HG03354 (cell line): ENCODE results near the gene YRDC.

Experiments used
- ATAC-seq: cut with Tn5 transposase; IDR thresholded peaks from one replicate; pipeline ENCODE4 v1.9.1; 2021; ENCODE audit warnings: mild to moderate bottlenecking; ENCODE audit not compliant: unreplicated experiment, poor library complexity, severe bottlenecking

The YRDC gene

DNA sequence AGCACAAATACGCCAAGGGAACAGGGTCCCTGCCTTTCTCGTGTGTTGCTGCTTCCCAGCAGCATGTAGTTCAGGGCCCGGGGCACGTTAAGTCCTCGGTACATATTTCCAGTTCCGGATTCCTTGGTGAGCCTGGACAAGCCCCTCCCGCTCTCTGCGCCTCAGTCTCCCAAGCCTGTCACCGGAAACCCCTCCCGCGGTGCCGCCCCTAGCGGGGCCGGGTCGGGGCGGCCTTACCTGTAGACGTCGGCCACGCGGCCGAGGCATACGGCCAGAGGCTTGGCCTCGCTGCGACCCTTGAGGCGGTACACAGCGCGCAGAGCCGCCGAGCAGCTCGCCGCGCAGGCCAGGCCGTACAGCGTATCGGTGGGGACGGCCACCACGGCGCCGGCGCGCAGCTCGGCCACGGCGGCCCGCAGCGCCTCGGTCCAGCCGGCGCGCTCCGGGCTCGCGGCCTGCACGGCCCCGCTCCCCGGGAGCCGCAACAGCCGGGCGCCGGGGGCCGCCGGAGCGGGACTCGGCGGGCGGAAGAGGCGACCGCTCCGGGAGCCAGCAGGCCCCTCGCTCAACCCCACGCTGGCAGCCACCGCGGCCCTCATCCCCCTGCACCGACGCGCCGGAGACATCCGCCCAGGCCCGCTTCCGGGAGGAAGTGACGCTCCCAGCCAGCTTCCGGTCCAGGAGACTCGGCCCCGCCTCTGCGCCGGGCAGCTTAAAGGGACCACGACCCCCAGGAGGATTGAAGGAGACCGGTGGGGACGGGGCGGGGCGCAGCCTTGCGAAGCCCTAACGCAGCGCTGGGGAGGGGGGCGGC is at the start of gene YRDC, which contains the start of gene C1orf122:
Gene YRDC, minus strand, starts transcription at position 654 of the 814 bp plus-strand sequence. Its CDS starts 28 bp downstream, at position 626.
Gene C1orf122, plus strand, starts transcription at position 236 of the 814 bp plus-strand sequence. CDS start 615 bp downstream, outside the sequence.
- peak; percentile 93 for ATAC-seq

DNA sequence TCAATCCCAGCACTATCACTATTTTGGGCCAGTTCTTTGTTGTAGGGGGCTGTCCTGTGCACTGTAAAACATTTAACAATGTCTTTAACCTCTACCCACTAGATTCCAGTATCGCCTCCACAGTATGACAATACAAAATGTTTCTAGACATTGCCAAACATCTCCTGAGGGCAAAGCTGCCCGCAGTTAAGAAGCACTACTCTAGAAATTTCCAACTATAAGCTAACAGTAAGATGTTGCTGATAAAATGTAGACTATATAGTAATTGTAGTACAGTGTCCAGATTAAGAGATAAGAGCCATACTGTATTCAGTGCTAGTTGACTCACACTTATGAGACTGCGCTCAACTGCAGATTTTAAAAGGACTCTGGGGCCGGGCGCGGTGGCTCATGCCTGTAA is 46.4 kb upstream of the YRDC start:
- no peak for ATAC-seq

DNA sequence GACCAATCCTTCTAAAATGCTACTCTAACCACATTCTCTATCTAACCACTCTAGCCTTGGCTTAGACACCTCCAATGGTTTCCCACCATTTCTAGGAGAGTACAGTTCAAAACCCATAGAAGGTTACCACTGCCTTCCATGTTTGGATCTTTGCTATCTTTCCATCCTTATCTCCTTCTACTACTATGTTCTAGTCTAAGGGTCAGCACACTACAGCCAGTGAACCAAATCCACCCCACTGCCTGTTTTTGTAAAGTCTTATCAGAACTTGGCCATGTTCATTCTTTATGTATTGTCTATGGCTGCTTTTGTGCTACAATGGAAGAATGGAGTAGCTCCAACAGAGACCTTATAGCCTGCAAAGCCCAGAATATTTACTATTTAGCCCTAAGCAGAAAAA is 45.1 kb upstream of the YRDC start:
- ATAC-seq, result no peak

DNA sequence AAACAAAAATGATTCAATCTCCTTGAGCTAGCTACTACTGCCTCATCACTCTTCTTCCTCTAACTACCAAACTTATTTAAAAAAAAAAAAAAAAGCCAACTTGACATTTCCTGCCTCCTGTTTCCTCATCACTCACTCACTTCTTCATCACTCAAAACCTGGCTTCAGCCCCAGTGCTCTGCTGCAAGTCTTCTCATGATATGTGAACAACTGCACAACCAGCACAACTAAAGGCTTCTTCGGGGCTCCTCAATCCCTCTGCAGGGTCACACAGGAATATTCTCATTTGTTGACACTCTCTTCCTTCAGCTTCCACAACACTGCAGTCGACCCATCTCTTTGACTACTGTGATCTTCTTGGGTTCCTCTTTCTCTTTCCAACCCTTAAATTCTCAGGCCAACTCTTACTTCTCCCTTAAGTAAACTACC is 43.8 kb upstream of the YRDC start:
- no peak for ATAC-seq

DNA sequence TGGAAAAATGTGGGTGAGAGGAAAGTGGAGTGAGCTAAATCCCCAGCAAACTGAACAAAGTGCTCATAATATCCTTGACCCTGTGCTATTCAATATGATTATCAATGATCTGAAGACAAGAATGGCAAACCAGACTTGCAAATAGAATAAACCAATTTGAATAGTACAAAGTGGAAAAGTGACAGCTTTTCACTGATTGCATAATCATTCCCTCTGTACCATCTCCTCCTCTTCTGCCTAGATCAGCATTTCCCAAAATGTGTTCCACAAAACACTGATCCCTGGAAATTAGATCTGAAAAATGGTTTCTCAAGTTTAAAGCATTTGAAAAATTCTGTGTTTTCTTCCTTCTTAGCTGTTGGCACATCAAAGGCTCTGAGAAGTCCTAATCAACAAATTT is 43.3 kb upstream of the YRDC start:
- no peak for ATAC-seq

GRCh38 chr1:37850352-37850955 is 42.4 kb upstream of the YRDC start:
- ATAC-seq, result no peak

DNA sequence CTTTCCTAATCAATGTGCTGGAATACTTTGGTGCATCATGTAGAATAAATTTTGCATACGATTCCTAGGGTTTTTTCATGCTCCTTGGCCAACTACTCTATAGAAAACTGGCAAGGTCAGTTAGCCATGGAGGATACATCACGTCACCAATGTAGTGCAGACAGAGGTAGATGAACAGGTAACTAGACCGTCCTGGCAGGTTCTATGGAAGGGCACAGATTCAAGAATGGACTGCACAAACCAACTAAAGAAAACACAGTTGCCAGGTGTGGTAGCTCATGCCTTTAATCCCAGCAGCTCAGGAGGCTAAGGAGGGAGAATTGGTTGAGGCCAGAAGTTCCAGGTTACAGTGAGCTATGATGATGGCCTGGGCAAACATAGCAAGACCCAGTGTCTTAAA is 41.5 kb upstream of the YRDC start:
- no peak for ATAC-seq

- ATAC-seq, result no peak
These were observed 38.8 kb upstream of the YRDC start for GRCh38 chr1:37846647-37847339.

- ATAC-seq, result no peak
These were observed 37.8 kb upstream of the YRDC start for GRCh38 chr1:37845786-37846185.

DNA sequence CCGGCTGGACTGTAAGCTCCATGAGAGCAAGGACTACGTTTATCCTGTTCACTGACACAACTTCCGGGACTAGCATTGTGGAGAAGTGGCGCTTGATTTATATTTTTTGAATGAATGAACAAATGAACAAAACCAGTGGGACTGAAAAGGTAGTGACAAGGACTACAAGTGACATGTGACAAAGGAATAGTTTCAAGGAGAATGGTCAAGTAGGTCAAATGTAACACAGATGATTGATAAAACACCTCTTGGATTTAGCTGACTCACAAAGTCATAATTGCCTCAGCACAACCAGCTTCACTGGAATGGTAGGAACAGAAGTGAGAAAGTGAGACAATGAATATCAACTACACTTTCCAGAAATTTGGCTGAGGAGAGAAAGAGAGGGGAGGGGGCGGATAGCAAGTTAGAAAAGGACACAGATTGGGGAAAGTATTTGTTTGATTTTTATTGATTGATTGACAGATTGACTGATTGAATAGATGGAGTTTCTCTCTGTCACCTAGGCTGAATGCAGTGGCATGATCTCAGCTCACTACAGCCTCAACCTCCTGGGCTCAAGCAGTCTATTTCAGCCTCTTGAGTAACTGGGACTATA is 37.1 kb upstream of the YRDC start:
- ATAC-seq, result no peak

- no peak for ATAC-seq
These were observed 36.5 kb upstream of the YRDC start for GRCh38 chr1:37844536-37844935.

DNA sequence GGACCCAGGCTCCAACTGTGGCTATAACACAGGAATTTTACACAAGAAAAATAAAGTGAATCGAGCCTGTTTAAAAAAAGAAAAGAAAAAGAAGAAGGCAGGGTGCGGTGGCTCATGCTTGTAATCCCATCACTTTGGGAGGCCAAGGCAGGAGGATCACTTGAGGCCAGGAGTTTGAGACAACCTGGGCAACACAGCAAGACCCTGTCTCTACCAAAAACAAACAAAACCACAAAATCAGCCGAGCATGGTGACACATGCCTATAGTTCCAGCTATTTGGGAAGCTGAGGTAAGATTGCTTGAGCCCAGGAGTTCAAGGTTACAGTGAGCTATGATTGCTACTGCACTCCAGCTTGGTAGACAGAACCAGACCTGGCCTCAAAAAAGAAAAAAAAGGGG is 33.6 kb upstream of the YRDC start:
- ATAC-seq, result no peak

- ATAC-seq, result no peak
These were observed 32.7 kb upstream of the YRDC start for GRCh38 chr1:37840711-37841110.

- no peak for ATAC-seq
These were observed 31.7 kb upstream of the YRDC start for GRCh38 chr1:37839676-37840075.

- no peak for ATAC-seq
These were observed 28.8 kb upstream of the YRDC start for GRCh38 chr1:37836788-37837187.

GRCh38 chr1:37831809-37832208 is 23.8 kb upstream of the YRDC start:
- no peak for ATAC-seq

- no peak for ATAC-seq
These were observed 23.1 kb upstream of the YRDC start for GRCh38 chr1:37831109-37831508.

GRCh38 chr1:37828410-37829074 is 20.5 kb upstream of the YRDC start:
- no peak for ATAC-seq

- no peak for ATAC-seq
These were observed 17.5 kb upstream of the YRDC start for GRCh38 chr1:37825506-37825905.

DNA sequence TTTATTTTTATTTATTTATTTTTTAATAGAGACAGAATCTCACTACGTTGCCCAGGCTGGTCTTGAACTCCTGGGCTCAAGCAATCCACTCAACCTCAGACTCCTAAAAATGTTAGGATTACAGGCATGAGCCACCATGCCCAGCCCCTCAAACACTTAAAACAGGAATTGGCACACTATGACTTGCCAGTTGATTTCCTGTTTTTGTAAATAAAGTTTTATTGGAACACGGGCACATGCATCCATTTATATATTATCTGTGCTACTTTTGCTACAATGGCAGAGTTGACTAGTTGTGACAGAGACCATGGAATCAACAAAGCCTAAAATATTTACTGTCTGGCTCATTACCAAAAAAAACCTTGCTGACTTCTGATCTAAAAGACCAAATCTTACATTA is 16.0 kb upstream of the YRDC start:
- no peak for ATAC-seq
